HepG2 (cell line): Measurements from ENCODE around the gene PPP1R27. TPM values are rescaled to one million over a fixed set of nuclear protein-coding genes. Genes with fewer than 3 reads are reported as not detected.

ENCODE experiments used
- ARNT2 ChIP-seq: sonication (generic); formaldehyde crosslinking; IDR thresholded peaks from 2 replicates; pipeline ENCODE4 v1.8.0; 2022; ENCODE audit warnings: mild to moderate bottlenecking, low read depth, missing genetic modification reagents, moderate library complexity
- ATF7-NPFF ChIP-seq: sonication (generic); formaldehyde crosslinking; IDR thresholded peaks from 2 replicates; pipeline ENCODE4 v1.8.1; 2023; ENCODE audit warnings: mild to moderate bottlenecking, low read depth, missing genetic modification reagents, moderate library complexity
- FOXA1 ChIP-seq, 2 experiments: fragments of 450-650 bp in 1 of 2; sonication (generic) in 1 of 2; formaldehyde crosslinking in 1 of 2; IDR thresholded peaks; 2 replicates each; pipeline versions ENCODE4 v1.4.0 to v1.6.1; 2016 to 2020; ENCODE audit warnings: missing genetic modification reagents in 1 of 2
- ISX ChIP-seq: sonication (generic); formaldehyde crosslinking; conservative IDR thresholded peaks from 2 replicates; pipeline ENCODE4 v1.5.0; 2020; ENCODE audit warnings: missing genetic modification reagents
- KAT8 ChIP-seq: IDR thresholded peaks from 2 replicates; pipeline ENCODE4 v1.6.1; 2016; ENCODE audit warnings: missing genetic modification reagents, missing compliant biosample characterization
- KLF9 ChIP-seq: IDR thresholded peaks from 2 replicates; pipeline ENCODE4 v1.6.1; 2016; ENCODE audit warnings: low read depth
- MAFF ChIP-seq: IDR thresholded peaks from 2 replicates; pipeline ENCODE4 v1.6.1; 2011; ENCODE audit warnings: low read depth, low read length, improper control_type of control experiment
- MED1 ChIP-seq: sonication (generic); formaldehyde crosslinking; IDR thresholded peaks from 2 replicates; pipeline ENCODE4 v1.4.0; 2020; ENCODE audit warnings: missing genetic modification reagents
- NONO ChIP-seq, 2 experiments: fragments of 450-650 bp in 1 of 2; sonication (generic) in 1 of 2; formaldehyde crosslinking in 1 of 2; IDR thresholded peaks in 1 of 2; conservative IDR thresholded peaks in 1 of 2; 2 replicates each; pipeline versions ENCODE4 v1.6.1 to v1.8.0; 2017 to 2022; ENCODE audit warnings: mild to moderate bottlenecking in 1 of 2, missing genetic modification reagents in 1 of 2, moderate library complexity in 1 of 2
- PITX1 ChIP-seq: sonication (generic); formaldehyde crosslinking; IDR thresholded peaks from 2 replicates; pipeline ENCODE4 v1.5.1; 2020; ENCODE audit warnings: mild to moderate bottlenecking, missing genetic modification reagents
- SAP130 ChIP-seq: IDR thresholded peaks from 2 replicates; pipeline ENCODE4 v1.6.1; 2016; ENCODE audit warnings: low read depth
- SATB2 ChIP-seq: sonication (generic); formaldehyde crosslinking; IDR thresholded peaks from 2 replicates; pipeline ENCODE4 v1.5.0; 2020; ENCODE audit warnings: missing genetic modification reagents
- SOX5 ChIP-seq: IDR thresholded peaks from 2 replicates; pipeline ENCODE4 v1.6.1; 2016; ENCODE audit warnings: borderline replicate concordance
- ZNF546 ChIP-seq: sonication (generic); formaldehyde crosslinking; conservative IDR thresholded peaks from 2 replicates; pipeline ENCODE4 v1.8.1; 2023; ENCODE audit warnings: mild to moderate bottlenecking, missing genetic modification reagents
- ZNF749 ChIP-seq: sonication (generic); formaldehyde crosslinking; IDR thresholded peaks from 2 replicates; pipeline ENCODE4 v1.8.0; 2022; ENCODE audit warnings: mild to moderate bottlenecking, missing genetic modification reagents, moderate library complexity, borderline replicate concordance
- ZSCAN9 ChIP-seq: IDR thresholded peaks from 2 replicates; pipeline ENCODE4 v1.6.1; 2016; ENCODE audit warnings: borderline replicate concordance
- polyA plus RNA-seq, 8 experiments: library from polyadenylated mRNA; depleted of rRNA in 3 of 8; stranded (reverse) in 7 of 8; unstranded in 1 of 8; fragments of >200 nt; fragmentation: Illumina TruSeq in 4 of 8; extraction: Trizol in 4 of 8; gene quantifications; 2 replicates each; pipeline versions ENCODE4 v1.2.1 to v1.2.3, GENCODE V29; 2011 to 2016; ENCODE audit warnings: low read depth in 4 of 8, missing spikeins in 1 of 8, mixed read lengths in 1 of 8; ENCODE audit not compliant: insufficient read depth in 1 of 8
- total RNA-seq, 5 experiments: library from RNA; depleted of rRNA; stranded (reverse); fragments of >200 nt; fragmentation: Illumina TruSeq; extraction: Trizol; gene quantifications; 2 replicates each; pipeline ENCODE4 v1.2.3, GENCODE V29; 2016; ENCODE audit warnings: low read depth in 1 of 5
- TF ChIP-seq, protein P1 (sequence below): sonication (generic); formaldehyde crosslinking; IDR thresholded peaks from one replicate; pipeline ENCODE4 v1.5.1; 2020; ENCODE audit warnings: mild to moderate bottlenecking, missing genetic modification reagents; ENCODE audit errors: not compliant biosample characterization
- TF ChIP-seq, protein P2 (sequence below): fragments of 450-650 bp; IDR thresholded peaks from 2 replicates; pipeline ENCODE4 v1.6.1; 2016
- TF ChIP-seq, protein P3 (sequence below): sonication (generic); formaldehyde crosslinking; IDR thresholded peaks from 2 replicates; pipeline ENCODE4 v1.4.0; 2020; ENCODE audit warnings: missing genetic modification reagents

PPP1R27 gene
- total and polyA plus RNA-seq, 2 of the 13 experiments (the other 11 are each of a cell fraction or from before 2014, with no cell fraction given): 0.17 to 1.00 TPM

DNA sequence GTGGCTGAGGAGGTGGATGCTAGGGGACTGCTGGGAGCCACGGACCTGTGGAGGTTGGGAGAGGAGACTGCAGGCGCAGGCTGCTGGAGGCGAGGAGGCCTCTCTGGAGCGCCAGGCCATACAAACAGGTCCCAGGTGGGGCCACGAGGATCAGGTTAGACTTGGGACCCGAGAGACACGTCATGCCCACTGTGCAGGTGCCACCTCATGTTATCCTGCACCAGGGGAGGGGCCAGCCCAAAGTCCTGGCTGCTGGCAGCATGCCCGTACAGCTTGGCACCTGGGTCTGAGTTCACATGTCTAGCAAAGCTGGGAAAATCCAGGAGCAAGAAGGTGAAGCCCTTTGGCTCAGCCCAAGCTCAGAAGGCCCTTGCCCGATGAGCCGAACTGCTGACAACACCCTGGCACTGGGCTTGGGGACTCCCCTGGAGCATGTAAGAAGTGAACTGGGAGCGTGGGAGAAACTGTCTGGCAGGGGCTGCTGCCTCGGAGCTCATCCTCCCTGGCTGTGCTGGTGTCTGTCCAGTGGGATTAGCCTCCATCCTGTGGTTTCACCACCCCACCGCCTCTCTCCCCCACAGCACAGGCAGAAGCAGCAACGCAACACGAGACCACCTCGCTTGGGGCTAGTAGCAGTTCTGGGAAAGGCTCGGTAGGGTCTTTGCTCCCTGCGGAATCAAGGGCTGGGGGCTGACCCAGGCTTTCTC lies 31.0 kb upstream of the PPP1R27 start (continued):
- TF ChIP-seq, protein P1, sequence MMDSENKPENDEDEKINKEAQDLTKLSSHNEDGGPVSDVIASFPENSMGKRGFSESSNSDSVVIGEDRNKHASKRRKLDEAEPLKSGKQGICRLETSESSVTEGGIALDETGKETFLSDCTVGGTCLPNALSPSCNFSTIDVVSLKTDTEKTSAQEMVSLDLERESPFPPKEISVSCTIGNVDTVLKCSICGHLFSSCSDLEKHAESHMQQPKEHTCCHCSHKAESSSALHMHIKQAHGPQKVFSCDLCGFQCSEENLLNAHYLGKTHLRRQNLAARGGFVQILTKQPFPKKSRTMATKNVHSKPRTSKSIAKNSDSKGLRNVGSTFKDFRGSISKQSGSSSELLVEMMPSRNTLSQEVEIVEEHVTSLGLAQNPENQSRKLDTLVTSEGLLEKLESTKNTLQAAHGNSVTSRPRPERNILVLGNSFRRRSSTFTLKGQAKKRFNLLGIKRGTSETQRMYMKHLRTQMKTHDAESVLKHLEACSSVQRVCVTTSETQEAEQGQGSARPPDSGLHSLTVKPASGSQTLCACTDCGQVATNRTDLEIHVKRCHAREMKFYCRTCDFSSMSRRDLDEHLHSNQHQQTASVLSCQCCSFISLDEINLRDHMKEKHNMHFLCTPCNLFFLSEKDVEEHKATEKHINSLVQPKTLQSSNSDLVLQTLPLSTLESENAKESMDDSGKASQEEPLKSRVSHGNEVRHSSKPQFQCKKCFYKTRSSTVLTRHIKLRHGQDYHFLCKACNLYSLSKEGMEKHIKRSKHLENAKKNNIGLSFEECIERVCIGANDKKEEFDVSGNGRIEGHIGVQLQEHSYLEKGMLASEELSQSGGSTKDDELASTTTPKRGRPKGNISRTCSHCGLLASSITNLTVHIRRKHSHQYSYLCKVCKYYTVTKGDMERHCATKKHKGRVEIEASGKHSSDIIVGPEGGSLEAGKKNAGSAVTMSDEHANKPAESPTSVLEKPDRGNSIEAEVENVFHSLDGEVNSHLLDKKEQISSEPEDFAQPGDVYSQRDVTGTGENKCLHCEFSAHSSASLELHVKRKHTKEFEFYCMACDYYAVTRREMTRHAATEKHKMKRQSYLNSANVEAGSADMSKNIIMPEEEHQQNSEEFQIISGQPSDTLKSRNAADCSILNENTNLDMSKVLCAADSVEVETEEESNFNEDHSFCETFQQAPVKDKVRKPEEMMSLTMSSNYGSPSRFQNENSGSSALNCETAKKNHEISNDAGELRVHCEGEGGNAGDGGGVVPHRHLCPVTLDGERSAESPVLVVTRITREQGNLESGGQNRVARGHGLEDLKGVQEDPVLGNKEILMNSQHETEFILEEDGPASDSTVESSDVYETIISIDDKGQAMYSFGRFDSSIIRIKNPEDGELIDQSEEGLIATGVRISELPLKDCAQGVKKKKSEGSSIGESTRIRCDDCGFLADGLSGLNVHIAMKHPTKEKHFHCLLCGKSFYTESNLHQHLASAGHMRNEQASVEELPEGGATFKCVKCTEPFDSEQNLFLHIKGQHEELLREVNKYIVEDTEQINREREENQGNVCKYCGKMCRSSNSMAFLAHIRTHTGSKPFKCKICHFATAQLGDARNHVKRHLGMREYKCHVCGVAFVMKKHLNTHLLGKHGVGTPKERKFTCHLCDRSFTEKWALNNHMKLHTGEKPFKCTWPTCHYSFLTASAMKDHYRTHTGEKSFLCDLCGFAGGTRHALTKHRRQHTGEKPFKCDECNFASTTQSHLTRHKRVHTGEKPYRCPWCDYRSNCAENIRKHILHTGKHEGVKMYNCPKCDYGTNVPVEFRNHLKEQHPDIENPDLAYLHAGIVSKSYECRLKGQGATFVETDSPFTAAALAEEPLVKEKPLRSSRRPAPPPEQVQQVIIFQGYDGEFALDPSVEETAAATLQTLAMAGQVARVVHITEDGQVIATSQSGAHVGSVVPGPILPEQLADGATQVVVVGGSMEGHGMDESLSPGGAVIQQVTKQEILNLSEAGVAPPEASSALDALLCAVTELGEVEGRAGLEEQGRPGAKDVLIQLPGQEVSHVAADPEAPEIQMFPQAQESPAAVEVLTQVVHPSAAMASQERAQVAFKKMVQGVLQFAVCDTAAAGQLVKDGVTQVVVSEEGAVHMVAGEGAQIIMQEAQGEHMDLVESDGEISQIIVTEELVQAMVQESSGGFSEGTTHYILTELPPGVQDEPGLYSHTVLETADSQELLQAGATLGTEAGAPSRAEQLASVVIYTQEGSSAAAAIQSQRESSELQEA (CRISPR knock-in tag): no peak
- TF ChIP-seq NONO (IDR thresholded peaks at IDR 0.05): no peak
- TF ChIP-seq NONO (CRISPR knock-in tag; conservative IDR thresholded peaks at IDR 0.05): peak; percentile 42
- TF ChIP-seq ARNT2 (CRISPR knock-in tag): no peak
- TF ChIP-seq, protein P2, sequence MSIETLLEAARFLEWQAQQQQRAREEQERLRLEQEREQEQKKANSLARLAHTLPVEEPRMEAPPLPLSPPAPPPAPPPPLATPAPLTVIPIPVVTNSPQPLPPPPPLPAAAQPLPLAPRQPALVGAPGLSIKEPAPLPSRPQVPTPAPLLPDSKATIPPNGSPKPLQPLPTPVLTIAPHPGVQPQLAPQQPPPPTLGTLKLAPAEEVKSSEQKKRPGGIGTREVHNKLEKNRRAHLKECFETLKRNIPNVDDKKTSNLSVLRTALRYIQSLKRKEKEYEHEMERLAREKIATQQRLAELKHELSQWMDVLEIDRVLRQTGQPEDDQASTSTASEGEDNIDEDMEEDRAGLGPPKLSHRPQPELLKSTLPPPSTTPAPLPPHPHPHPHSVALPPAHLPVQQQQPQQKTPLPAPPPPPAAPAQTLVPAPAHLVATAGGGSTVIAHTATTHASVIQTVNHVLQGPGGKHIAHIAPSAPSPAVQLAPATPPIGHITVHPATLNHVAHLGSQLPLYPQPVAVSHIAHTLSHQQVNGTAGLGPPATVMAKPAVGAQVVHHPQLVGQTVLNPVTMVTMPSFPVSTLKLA: no peak; the same call in 1 of the 2 replicates
- no peak for TF ChIP-seq KAT8 (CRISPR knock-in tag)
- TF ChIP-seq ZNF749 (CRISPR knock-in tag): no peak
- no peak for TF ChIP-seq SATB2 (CRISPR knock-in tag)
- no peak for TF ChIP-seq ISX (CRISPR knock-in tag)
- no peak for TF ChIP-seq PITX1 (CRISPR knock-in tag)
- TF ChIP-seq ZSCAN9 (CRISPR knock-in tag): no peak
- TF ChIP-seq, protein P3, sequence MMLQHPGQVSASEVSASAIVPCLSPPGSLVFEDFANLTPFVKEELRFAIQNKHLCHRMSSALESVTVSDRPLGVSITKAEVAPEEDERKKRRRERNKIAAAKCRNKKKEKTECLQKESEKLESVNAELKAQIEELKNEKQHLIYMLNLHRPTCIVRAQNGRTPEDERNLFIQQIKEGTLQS (CRISPR knock-in tag): no peak
- TF ChIP-seq ATF7-NPFF: peak; percentile 39; the same call in 1 of the 2 replicates
- peak; percentile 29; the same call in 1 of the 2 replicates for TF ChIP-seq MED1 (CRISPR knock-in tag)
- no peak for TF ChIP-seq FOXA1 (IDR thresholded peaks at IDR 0.05)
- TF ChIP-seq FOXA1 (CRISPR knock-in tag; IDR thresholded peaks at IDR 0.05): no peak
- no peak for TF ChIP-seq SOX5 (CRISPR knock-in tag)
- TF ChIP-seq MAFF: no peak
- TF ChIP-seq SAP130: no peak
- no peak for TF ChIP-seq ZNF546 (CRISPR knock-in tag)
- TF ChIP-seq KLF9 (CRISPR knock-in tag): no peak
